ENCODE measurements around the gene PANK4. TPM values are rescaled to one million over a fixed set of nuclear protein-coding genes. Genes with fewer than 3 reads are reported as not detected.

PANK4 gene
- total and polyA plus RNA-seq, 2 donors (not counting 3 experiments of a cell fraction or from before 2014, with no cell fraction given), result 22.1 to 34.0 TPM

- H3K27me3 ChIP-seq (ENCODE audit: control insufficient read depth in 2 of 2, insufficient read depth in 2 of 2, low read length in 2 of 2), result no peaks in the 10 kb centered on the region
- DNase-seq (ENCODE audit: low read depth, low spot score) (no peak), FAIRE-seq (no peak)
- H3K4me2 ChIP-seq (ENCODE audit: insufficient read depth, low read length), result no peak overlapping the region
- H3K79me2 ChIP-seq (ENCODE audit: control insufficient read depth, insufficient read depth, low read length), result no peaks in the 10 kb centered on the region
- ChIA-PET CTCF (no interaction called here), POLR2A (no interaction called here)
- H4K20me1 ChIP-seq (replicated peaks; ENCODE audit: control insufficient read depth, extremely low read depth, insufficient read depth, low read length), result no peaks in the 10 kb centered on the region
- H3K4me1 ChIP-seq (ENCODE audit: control insufficient read depth, extremely low read depth, insufficient read depth, low read length), result no peaks in the 10 kb centered on the region
- no peak overlapping the region for H3K27ac ChIP-seq (ENCODE audit: insufficient read depth, low read depth, low read length)
- H3K9me3 ChIP-seq (replicated peaks; ENCODE audit: control insufficient read depth, insufficient read depth, low read length), result no peaks in the 10 kb centered on the region
- no peak overlapping the region for H3K4me3 ChIP-seq (replicated peaks in 1 of 3; ENCODE audit: insufficient read depth in 1 of 3, low read depth in 1 of 3, low read length in 3 of 3)
- TF ChIP-seq GATA2 (IDR thresholded peaks at IDR 0.05; ENCODE audit: insufficient read depth, insufficient read length, low read depth, low read length) (no peak), FOS (IDR thresholded peaks at IDR 0.05; ENCODE audit: borderline replicate concordance, insufficient read depth, low read length) (no peak), EZH2 (IDR thresholded peaks at IDR 0.05; ENCODE audit: borderline replicate concordance, low read depth, low read length, severe bottlenecking) (no peak), POLR2A (IDR thresholded peaks at IDR 0.05; ENCODE audit: low read depth, low read length) (no peak), MYC (IDR thresholded peaks at IDR 0.05; ENCODE audit: low read depth, low read length) (no peak), JUN (IDR thresholded peaks at IDR 0.05; ENCODE audit: borderline replicate concordance, insufficient read depth, insufficient read length, low read depth) (no peak), POLR2AphosphoS5 (IDR thresholded peaks at IDR 0.05; ENCODE audit: insufficient read depth, low read depth, low read length) (no peak)
- TF ChIP-seq, protein P1, sequence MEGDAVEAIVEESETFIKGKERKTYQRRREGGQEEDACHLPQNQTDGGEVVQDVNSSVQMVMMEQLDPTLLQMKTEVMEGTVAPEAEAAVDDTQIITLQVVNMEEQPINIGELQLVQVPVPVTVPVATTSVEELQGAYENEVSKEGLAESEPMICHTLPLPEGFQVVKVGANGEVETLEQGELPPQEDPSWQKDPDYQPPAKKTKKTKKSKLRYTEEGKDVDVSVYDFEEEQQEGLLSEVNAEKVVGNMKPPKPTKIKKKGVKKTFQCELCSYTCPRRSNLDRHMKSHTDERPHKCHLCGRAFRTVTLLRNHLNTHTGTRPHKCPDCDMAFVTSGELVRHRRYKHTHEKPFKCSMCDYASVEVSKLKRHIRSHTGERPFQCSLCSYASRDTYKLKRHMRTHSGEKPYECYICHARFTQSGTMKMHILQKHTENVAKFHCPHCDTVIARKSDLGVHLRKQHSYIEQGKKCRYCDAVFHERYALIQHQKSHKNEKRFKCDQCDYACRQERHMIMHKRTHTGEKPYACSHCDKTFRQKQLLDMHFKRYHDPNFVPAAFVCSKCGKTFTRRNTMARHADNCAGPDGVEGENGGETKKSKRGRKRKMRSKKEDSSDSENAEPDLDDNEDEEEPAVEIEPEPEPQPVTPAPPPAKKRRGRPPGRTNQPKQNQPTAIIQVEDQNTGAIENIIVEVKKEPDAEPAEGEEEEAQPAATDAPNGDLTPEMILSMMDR (IDR thresholded peaks at IDR 0.05; ENCODE audit: extremely low read depth in 1 of 2, insufficient read depth in 1 of 2, low read depth in 1 of 2, low read length in 2 of 2), result no peak
- TF ChIP-seq, protein P2, sequence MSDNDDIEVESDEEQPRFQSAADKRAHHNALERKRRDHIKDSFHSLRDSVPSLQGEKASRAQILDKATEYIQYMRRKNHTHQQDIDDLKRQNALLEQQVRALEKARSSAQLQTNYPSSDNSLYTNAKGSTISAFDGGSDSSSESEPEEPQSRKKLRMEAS (IDR thresholded peaks at IDR 0.05; ENCODE audit: insufficient read depth, insufficient read length), result no peak
- no peak overlapping the region for H3K9ac ChIP-seq (replicated peaks; ENCODE audit: extremely low read depth, insufficient read depth, low read length)
- dilution Hi-C loops (cut with MboI; ENCODE audit: extremely low pct_ligation_motif_present, low sequenced_read_pairs), result no loop called here
- no TSS peak for BruUV-seq (replicated peaks)
- intact Hi-C loops (cut with micrococcal nuclease), result no loop called here
- no peaks in the 10 kb centered on the region for H3K36me3 ChIP-seq (ENCODE audit: control insufficient read depth in 2 of 2, extremely low read depth in 1 of 2, insufficient read depth in 2 of 2, low read length in 2 of 2)
- no peaks in the 10 kb centered on the region for H3K9me1 ChIP-seq (replicated peaks; ENCODE audit: control insufficient read depth, extremely low read depth, insufficient read depth, low read length)
- H2AFZ ChIP-seq (ENCODE audit: low read depth, low read length), result no peak overlapping the region
Measured at GRCh38 chr1:2495546-2495945, 30.9 kb downstream of the PANK4 start.

Data from endothelial cell of umbilical vein (primary cell).